ENCODE results near the gene RNF214. TPM values are rescaled to one million over a fixed set of nuclear protein-coding genes. Genes with fewer than 3 reads are reported as not detected.

RNF214 gene
- total RNA-seq, 1 donor from 2014 or later = 28.9 TPM

- Histone ChIP-seq H3K4me3 (peak within 1 kb of the TSS; percentile 38), H3K27ac (peak within 1 kb of the TSS; percentile 77), H3K4me1 (peaks cover 24% of the 10 kb centered on the region), H3K36me3 (peaks cover 49% of the 10 kb centered on the region), H3K9me3 (no peaks in the 10 kb centered on the region), H3K27me3 (ENCODE audit: low read depth) (no peaks in the 10 kb centered on the region)
- no peak for TF ChIP-seq CTCF (IDR thresholded peaks at IDR 0.05)
- ATAC-seq (peak; percentile 77 to 78), DNase-seq (peak; percentile 67)
- intact Hi-C loops (cut with DNase I) = no loop called here
Measured at GRCh38 chr11:117199053-117199915, 33.2 kb upstream of the RNF214 start, which contains the start of gene TAGLN. TAGLN (plus strand) TSS chr11:117199370; CDS start chr11:117203014, 3,644 bp downstream.

- TF ChIP-seq CTCF (IDR thresholded peaks at IDR 0.05) = no peak
- H3K9me3 ChIP-seq = no peaks in the 10 kb centered on the region
- DNase-seq = peak; percentile 26
- intact Hi-C loops (cut with DNase I) = no loop called here
- H3K27ac ChIP-seq = peak overlapping the region; percentile 77
- ATAC-seq = peak in 1 of 2 donors; percentile 0
- peaks cover 55% of the 10 kb centered on the region for H3K36me3 ChIP-seq
- H3K4me1 ChIP-seq = peaks cover 26% of the 10 kb centered on the region
- peak overlapping the region; percentile 38 for H3K4me3 ChIP-seq
- H3K27me3 ChIP-seq (ENCODE audit: low read depth) = no peaks in the 10 kb centered on the region
Measured at GRCh38 chr11:117199916-117200812, 32.3 kb upstream of the RNF214 start.

- ATAC-seq (no peak), DNase-seq (no peak)
- Histone ChIP-seq H3K27me3 (ENCODE audit: low read depth) (no peaks in the 10 kb centered on the region), H3K4me1 (peaks cover 30% of the 10 kb centered on the region), H3K36me3 (peaks cover 51% of the 10 kb centered on the region), H3K4me3 (peak overlapping the region; percentile 38), H3K9me3 (no peaks in the 10 kb centered on the region), H3K27ac (peak overlapping the region; percentile 77)
- intact Hi-C loops (cut with DNase I) = no loop called here
- no peak for TF ChIP-seq CTCF (IDR thresholded peaks at IDR 0.05)
Measured at GRCh38 chr11:117200813-117201657, 31.4 kb upstream of the RNF214 start.

GRCh38 chr11:117201658-117202305, 30.7 kb upstream of the RNF214 start:
- intact Hi-C loops (cut with DNase I) = no loop called here
- TF ChIP-seq CTCF (IDR thresholded peaks at IDR 0.05) = no peak
- Histone ChIP-seq H3K4me1 (peaks cover 30% of the 10 kb centered on the region), H3K9me3 (no peaks in the 10 kb centered on the region), H3K36me3 (peaks cover 46% of the 10 kb centered on the region), H3K4me3 (peak overlapping the region; percentile 38), H3K27ac (peak overlapping the region; percentile 77), H3K27me3 (ENCODE audit: low read depth) (no peaks in the 10 kb centered on the region)
- ATAC-seq (no peak), DNase-seq (no peak)

Measured in lower lobe of right lung (tissue), 2 donors.